ENCODE results near the gene TTC21B. TPM values are rescaled to one million over a fixed set of nuclear protein-coding genes. Genes with fewer than 3 reads are reported as not detected.

Gene TTC21B
- total RNA-seq, 2 experiments from 2014 or later: 26.2 to 29.8 TPM

DNA sequence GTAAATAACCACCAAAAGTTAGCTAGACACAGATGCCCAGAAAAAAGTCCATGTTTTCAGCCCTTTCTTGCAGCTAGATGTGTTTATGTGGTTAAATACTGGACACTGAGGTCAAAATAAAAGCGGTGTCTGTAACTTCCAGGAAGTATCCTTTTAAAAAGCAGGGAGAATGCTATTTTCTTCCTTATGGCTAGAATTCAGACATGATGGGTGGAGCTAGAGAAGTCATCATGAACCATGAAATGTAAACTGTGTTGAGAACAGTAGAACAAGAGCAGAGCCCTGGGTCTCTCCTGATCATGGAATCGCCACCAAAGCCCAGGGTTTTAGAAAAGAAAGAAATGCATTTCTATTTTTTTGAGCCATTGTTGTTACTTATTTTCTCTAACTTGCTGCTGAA lies 118.2 kb downstream of the TTC21B start:
- no peak overlapping the region for H3K27ac ChIP-seq (ENCODE audit: low read depth, low read length, poor library complexity, severe bottlenecking)
- no peak overlapping the region for H3K4me3 ChIP-seq (ENCODE audit: low read depth, low read length, poor library complexity, severe bottlenecking)
- H3K9me3 ChIP-seq (ENCODE audit: low read length): no peaks in the 10 kb centered on the region
- no peaks in the 10 kb centered on the region for H3K4me1 ChIP-seq (ENCODE audit: insufficient read depth, low read length, poor library complexity, severe bottlenecking)
- intact Hi-C loops (cut with micrococcal nuclease; ENCODE audit: unreplicated experiment): no loop called here
- H4K20me1 ChIP-seq (ENCODE audit: insufficient read depth, low read length): no peaks in the 10 kb centered on the region
- H3K4me2 ChIP-seq (ENCODE audit: low read length): no peak overlapping the region
- no TSS peak for BruUV-seq (replicated peaks)
- POLR2A ChIA-PET: interaction anchor here (0.6 to 0.9 kb wide), 2 partner anchors 70 to 114 kb away, joined by 3 read pairs; no protein-coding TSS in a partner anchor
- H3K9me2 ChIP-seq (ENCODE audit: insufficient read depth, low read length): no peaks in the 10 kb centered on the region
- H3K36me3 ChIP-seq (ENCODE audit: insufficient read depth, low read length): no peaks in the 10 kb centered on the region
- no peak for DNase-seq (ENCODE audit: low spot score)
- CTCF ChIA-PET (ENCODE audit: unreplicated experiment): no interaction called here
- H2AFZ ChIP-seq (ENCODE audit: low read length): no peak overlapping the region
- TF ChIP-seq EZH2phosphoT487 (IDR thresholded peaks at IDR 0.05; ENCODE audit: borderline replicate concordance, low read depth, low read length) (no peak), CTCF (conservative IDR thresholded peaks at IDR 0.05; ENCODE audit: low read length) (no peak)
- no peaks in the 10 kb centered on the region for H3K79me2 ChIP-seq (ENCODE audit: insufficient read depth, low read depth, low read length)

- no peak overlapping the region for H2AFZ ChIP-seq (ENCODE audit: low read length)
- intact Hi-C loops (cut with micrococcal nuclease; ENCODE audit: unreplicated experiment): no loop called here
- no peaks in the 10 kb centered on the region for H4K20me1 ChIP-seq (ENCODE audit: insufficient read depth, low read length)
- DNase-seq (ENCODE audit: low spot score): no peak
- BruUV-seq (replicated peaks): no TSS peak
- no peak overlapping the region for H3K4me3 ChIP-seq (ENCODE audit: low read depth, low read length, poor library complexity, severe bottlenecking)
- H3K27ac ChIP-seq (ENCODE audit: low read depth, low read length, poor library complexity, severe bottlenecking): no peak overlapping the region
- no peaks in the 10 kb centered on the region for H3K9me3 ChIP-seq (ENCODE audit: low read length)
- TF ChIP-seq EZH2phosphoT487 (IDR thresholded peaks at IDR 0.05; ENCODE audit: borderline replicate concordance, low read depth, low read length): no peak
- no peak for TF ChIP-seq CTCF (conservative IDR thresholded peaks at IDR 0.05; ENCODE audit: low read length)
- no peaks in the 10 kb centered on the region for H3K9me2 ChIP-seq (ENCODE audit: insufficient read depth, low read length)
- CTCF ChIA-PET (ENCODE audit: unreplicated experiment): no interaction called here
- POLR2A ChIA-PET: no interaction called here
- H3K36me3 ChIP-seq (ENCODE audit: insufficient read depth, low read length): no peaks in the 10 kb centered on the region
- H3K4me1 ChIP-seq (ENCODE audit: insufficient read depth, low read length, poor library complexity, severe bottlenecking): no peaks in the 10 kb centered on the region
- no peaks in the 10 kb centered on the region for H3K79me2 ChIP-seq (ENCODE audit: insufficient read depth, low read depth, low read length)
- H3K4me2 ChIP-seq (ENCODE audit: low read length): no peak overlapping the region
Observed at GRCh38 chr2:165833156-165833555, 120.4 kb downstream of the TTC21B start.

- H3K4me2 ChIP-seq (ENCODE audit: low read length): no peak overlapping the region
- H4K20me1 ChIP-seq (ENCODE audit: insufficient read depth, low read length): no peaks in the 10 kb centered on the region
- CTCF ChIA-PET (ENCODE audit: unreplicated experiment): interaction anchor here (0.5 kb wide), 1 partner anchor 277 kb away, joined by 8 read pairs; no protein-coding TSS in a partner anchor
- no peak overlapping the region for H3K27ac ChIP-seq (ENCODE audit: low read depth, low read length, poor library complexity, severe bottlenecking)
- DNase-seq (ENCODE audit: low spot score): no peak
- BruUV-seq (replicated peaks): no TSS peak
- intact Hi-C loops (cut with micrococcal nuclease; ENCODE audit: unreplicated experiment): no loop called here
- POLR2A ChIA-PET: no interaction called here
- H3K9me3 ChIP-seq (ENCODE audit: low read length): no peaks in the 10 kb centered on the region
- H3K79me2 ChIP-seq (ENCODE audit: insufficient read depth, low read depth, low read length): no peaks in the 10 kb centered on the region
- no peaks in the 10 kb centered on the region for H3K4me1 ChIP-seq (ENCODE audit: insufficient read depth, low read length, poor library complexity, severe bottlenecking)
- no peaks in the 10 kb centered on the region for H3K9me2 ChIP-seq (ENCODE audit: insufficient read depth, low read length)
- TF ChIP-seq CTCF (conservative IDR thresholded peaks at IDR 0.05; ENCODE audit: low read length) (no peak), EZH2phosphoT487 (IDR thresholded peaks at IDR 0.05; ENCODE audit: borderline replicate concordance, low read depth, low read length) (no peak)
- H3K36me3 ChIP-seq (ENCODE audit: insufficient read depth, low read length): no peaks in the 10 kb centered on the region
- H3K4me3 ChIP-seq (ENCODE audit: low read depth, low read length, poor library complexity, severe bottlenecking): no peak overlapping the region
- no peak overlapping the region for H2AFZ ChIP-seq (ENCODE audit: low read length)
Observed at GRCh38 chr2:165827921-165828276, 125.7 kb downstream of the TTC21B start.

All from OCI-LY7 (cell line).